Ammon's horn (tissue), 1 donor: ENCODE data around the gene ACSL1.
A peak's percentile ranks its signal among the peaks of the same experiment; 100 is the strongest.
"Not testable (repeated sequence)": the region's sequence is repeated elsewhere in the genome, so short reads cannot be mapped to it uniquely, and the experiment has no call there.

ENCODE experiments used
- DNase-seq: peaks from one replicate; pipeline ENCODE4 v3.0.0-alpha.2; 2016; ENCODE audit warnings: low spot score

ACSL1 gene

GRCh38 chr4:184751585-184751956 is 74.2 kb downstream of the ACSL1 start:
- DNase-seq = no peak

DNA sequence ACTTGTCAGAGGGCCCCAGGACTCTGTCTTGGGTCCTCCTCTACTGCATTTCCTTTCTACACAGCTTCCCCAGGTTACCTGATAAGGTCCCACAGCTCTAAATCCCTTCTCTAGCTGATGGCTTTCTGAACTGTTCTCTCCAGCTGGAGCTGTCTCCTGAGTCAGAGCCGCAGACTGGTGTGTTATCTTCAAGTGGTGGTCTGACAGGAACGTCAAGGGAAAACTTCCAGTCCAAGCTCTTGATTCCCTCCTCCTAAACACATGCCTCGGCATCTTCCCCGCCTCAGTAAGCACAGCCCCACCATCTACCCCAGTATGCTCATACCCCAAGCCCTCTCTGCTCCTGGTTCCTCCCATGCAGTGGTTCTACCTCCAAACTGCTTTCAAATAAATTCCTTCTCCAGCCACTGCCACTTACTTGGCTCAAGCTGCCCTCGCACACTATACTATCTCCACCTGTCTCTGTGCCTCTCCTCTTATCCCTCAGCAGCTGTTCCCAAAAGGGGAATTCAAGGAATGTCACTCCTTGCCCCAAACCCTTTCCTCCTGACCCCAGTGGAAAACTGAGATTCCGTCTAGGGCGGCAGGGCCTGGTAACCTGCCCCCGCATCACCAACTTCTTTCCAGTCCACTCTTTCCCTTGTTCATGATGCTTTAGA is 74.7 kb downstream of the ACSL1 start:
- no peak for DNase-seq

GRCh38 chr4:184748251-184748652 is 77.5 kb downstream of the ACSL1 start:
- no peak for DNase-seq

GRCh38 chr4:184747034-184747830 is 78.5 kb downstream of the ACSL1 start:
- DNase-seq = no peak

DNA sequence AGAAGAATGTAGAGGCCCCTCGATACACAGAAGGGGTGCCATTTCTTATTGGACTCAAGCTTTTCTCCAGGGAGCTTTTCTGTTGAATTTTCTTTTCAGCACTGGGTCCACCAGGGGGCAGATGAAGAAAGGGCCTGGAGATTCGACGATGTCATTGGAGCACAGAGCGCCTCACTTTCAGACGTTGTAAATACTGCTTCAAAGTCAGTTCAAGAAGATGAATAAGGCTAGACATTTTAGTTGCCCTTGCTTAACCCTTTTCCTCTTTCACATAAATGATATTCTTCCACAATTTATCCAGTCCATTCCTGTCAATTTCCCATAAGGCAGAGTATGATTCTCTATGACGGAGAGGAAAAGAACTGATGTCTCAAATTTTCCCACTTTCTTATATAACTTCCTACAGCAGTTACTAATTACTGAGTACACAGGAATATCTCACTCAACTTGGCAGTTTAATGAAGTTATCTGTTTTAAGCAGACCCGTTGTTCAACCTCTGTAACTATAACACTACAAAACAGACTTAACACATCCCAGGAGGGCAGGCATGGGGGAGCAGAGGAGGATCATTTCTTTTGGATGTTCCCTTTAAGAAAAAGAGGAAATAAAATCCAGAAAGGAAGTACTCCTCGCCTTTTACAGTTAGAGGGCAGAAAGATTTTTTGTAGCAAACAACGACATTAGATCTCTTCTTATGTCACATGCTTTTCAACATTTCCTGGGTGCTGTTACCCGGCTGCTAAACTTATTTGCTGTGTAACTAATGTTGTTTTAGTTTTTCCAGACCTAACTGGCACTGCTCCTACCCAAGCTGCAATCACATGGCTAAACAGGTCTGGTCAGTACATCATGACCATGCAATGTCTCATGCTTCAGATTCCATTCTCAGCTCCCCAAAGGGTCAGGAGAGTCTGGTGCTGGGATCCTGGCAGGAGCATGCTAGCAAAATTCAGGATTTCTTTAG is 79.7 kb downstream of the ACSL1 start:
- peak; percentile 86 for DNase-seq

GRCh38 chr4:184744236-184744635 is 81.5 kb downstream of the ACSL1 start:
- no peak for DNase-seq

- no peak for DNase-seq
These were observed 82.1 kb downstream of the ACSL1 start for GRCh38 chr4:184743650-184744049.

GRCh38 chr4:184741651-184742050 is 84.1 kb downstream of the ACSL1 start:
- not testable (repeated sequence) for DNase-seq

DNA sequence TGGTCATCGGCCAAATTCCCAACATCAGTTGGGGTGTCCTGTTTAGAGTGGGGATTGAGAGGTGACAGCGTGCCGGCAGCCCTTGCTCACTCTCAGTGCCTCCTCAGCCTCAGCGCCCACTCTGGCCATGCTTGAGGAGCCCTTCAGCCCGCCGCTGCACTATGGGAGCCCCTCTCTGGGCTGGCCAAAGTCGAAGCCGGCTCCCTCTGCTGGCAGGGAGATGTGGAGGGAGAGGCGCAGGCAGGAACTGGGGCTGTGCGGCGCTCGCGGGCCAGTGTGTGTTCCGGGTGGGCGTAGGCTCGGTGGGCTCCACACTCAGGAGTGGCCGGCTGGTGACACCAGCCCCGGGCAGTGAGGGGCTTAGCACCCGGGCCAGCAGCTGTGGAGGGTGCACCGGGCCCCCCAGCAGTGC is 84.8 kb downstream of the ACSL1 start:
- DNase-seq = no peak

- not testable (repeated sequence) for DNase-seq
These were observed 86.2 kb downstream of the ACSL1 start for GRCh38 chr4:184739575-184739974.

- no peak for DNase-seq
These were observed 91.0 kb downstream of the ACSL1 start for GRCh38 chr4:184734758-184735157.

DNA sequence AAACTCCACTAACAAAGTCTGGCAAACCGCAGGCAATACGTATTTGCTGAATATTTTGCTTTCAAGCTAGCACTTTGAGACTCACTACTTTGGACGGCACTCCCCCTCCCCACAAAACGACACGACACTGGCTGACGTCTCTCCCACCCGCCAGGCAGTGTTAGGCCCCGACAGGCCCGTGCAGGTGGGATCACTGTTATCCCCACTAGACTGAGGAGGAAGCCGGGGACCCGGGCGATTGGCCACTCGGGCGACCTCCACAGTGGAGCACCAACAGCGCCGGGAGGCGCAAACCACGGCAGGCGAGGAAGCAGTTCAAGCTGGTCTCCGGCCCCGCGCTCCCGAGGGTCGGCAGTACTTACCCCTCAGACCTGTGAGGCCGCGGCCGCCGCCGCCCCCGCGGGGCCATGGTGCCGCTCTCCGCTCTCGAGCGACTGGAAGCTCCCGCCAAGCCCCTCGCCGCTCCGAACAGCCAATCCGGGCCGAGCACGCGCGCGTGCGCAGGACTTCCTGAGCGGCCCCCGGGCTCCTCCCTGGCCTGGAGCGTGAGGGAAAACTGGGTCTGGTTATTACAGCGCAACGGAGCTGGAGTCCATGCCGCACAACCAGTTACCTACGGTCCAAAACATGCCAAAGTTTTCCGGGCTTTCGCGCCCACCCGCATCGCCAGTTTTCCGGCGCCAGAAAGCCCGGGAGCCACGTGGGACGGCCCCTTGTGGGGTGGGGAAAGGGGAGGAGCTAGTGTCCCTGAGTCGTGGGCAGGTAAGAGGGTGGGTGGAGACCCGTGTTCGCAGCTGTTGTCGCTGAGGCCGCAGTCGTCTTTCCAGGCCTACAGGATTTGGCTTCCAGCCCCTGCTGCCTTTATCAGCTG is 91.9 kb downstream of the ACSL1 start, which contains the start of gene CENPU:
Gene CENPU, minus strand, starts transcription at position 443 of the 871 bp plus-strand sequence. Its CDS starts 34 bp downstream, at position 409.
- peak; percentile 97 for DNase-seq

GRCh38 chr4:184732126-184732525 is 93.6 kb downstream of the ACSL1 start:
- no peak for DNase-seq

- DNase-seq = no peak
These were observed 94.7 kb downstream of the ACSL1 start for GRCh38 chr4:184731056-184731455.

DNA sequence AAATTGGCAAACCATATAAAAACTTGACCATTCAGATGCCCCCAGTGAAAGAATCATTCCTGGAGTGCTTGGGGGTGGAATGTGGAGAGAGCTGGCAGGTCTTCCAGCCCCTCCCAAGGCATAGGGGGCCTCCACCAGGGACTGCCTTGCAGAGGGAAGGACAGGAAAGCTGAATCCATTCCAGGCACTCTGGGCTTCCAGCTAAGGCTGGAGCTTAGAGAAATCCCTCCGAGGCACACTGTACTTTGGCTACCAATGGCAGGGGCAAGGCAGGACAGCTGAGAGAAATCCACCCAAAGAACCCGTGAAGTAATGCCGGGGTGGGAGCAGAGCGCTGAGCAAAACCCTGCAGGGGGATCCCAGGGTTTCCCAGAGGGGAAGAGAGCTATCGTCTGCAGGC is 95.8 kb downstream of the ACSL1 start:
- no peak for DNase-seq

GRCh38 chr4:184728858-184729257 is 96.9 kb downstream of the ACSL1 start:
- no peak for DNase-seq

DNA sequence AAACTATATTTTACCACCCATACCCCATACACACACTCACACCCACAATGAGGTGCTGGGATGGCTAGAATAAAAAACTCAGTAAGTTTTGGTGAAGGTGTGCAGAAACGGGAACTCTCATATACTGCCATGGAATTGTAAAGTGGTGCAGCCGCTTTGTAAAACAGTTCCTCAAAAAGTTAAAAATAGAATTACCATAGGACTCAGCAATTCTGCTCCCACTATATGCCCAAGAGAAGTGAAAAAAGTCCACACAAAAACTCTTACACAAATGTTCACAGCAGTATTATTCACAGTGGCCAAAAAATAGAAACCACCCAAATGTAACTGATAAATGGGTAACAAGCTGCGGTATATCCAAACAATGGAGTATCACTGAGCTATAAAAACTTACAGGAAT is 98.3 kb downstream of the ACSL1 start:
- DNase-seq = no peak

DNA sequence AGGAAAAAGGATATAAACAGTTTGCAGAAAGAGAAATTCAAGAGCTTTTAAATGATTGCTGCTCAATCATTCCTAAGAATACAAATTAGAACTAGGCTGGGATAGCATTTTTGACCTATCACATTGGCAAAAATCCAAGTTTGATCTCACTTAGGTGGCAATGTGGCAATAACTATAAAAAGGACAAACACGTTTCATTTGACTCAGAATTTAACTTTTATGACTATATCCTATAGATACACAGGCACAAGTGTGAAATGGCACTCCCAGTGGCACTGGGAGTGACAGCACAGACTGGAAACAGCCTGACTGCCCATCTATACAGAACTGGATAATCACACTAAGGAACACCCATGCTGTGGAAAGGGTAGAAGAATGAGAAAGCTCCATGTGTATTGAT is 103.0 kb downstream of the ACSL1 start:
- no peak for DNase-seq

DNA sequence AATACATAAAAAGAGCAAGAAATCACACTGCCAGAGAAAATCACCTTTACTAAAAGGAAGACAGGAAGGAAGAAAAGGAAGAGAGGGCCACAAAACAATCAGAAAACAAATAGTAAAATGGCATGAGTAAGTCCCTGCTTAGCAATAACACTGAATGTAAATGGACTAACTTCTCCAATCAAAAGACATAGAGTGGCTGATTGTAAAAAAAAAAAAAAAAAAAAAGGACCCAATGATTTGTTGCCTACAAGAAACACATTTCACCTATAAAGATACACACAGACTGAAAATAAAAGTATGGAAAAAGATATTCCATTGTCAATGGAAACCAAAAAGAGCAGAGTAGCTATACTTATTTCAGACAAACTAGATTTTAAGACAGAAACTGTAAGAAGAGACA is 104.5 kb downstream of the ACSL1 start:
- no peak for DNase-seq

GRCh38 chr4:184719407-184719806 is 106.4 kb downstream of the ACSL1 start:
- no peak for DNase-seq

GRCh38 chr4:184715526-184715925 is 110.2 kb downstream of the ACSL1 start:
- no peak for DNase-seq
